ENCODE data around the gene SLC9A3.

The SLC9A3 gene

DNA sequence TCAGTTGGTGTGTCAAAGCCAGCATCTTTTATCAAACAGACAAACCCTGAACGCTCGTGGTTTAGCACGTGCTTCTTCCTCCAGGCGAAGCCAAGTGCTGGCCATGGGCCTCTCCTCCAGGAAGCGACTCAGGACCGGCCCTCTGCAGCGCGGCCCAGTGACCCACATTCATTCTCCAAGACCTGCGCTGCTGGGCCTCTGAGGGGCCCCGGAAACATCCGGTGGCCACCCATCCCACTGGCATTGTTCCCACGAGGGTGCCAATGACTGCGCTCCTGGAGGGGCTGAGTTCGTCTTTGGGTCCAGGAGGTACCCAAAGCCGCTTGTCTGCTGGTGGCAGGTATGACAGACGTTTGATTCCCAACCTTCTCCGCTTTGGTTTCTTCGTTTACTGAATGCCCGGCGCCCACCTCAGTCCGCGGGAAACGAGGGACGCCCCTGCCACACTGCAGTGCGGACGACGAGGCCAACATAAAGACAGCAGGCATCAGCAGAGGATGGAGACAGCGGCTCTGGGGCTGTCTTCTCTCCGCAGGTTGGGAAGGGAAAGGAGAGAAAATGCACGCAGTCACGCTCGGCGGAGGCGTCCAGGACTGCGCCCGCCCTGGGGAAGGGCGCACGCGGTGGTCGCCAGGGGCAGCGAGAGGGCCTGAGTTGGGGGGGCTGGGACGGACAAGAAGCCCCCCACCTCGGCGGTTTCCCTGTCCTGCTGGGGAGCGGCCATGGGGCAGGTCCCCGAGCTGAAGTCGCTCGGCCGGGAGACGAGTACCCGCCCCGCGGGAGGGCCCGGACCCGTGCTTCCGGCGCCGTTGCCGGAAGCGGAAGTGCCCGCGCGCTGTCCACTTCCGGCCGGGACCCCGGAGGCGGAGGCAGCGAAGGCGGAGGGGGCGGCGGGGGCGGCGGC lies 81.7 kb downstream of the SLC9A3 start, which contains the start of gene EXOC3:
Gene EXOC3 (plus strand): TSS at position 842 of the 904 bp plus-strand sequence. CDS start 3,030 bp downstream, outside the sequence.
- ATAC-seq: peak; percentile 95
- no peak for TF ChIP-seq PPARA (CRISPR knock-in tag; IDR thresholded peaks at IDR 0.05; ENCODE audit: borderline replicate concordance)
- no peak for TF ChIP-seq PATZ1 (CRISPR knock-in tag; IDR thresholded peaks at IDR 0.05; ENCODE audit: borderline replicate concordance)
- no peak for TF ChIP-seq ZNF8 (CRISPR knock-in tag; IDR thresholded peaks at IDR 0.05)
- no peak for TF ChIP-seq ZNF565 (CRISPR knock-in tag; conservative IDR thresholded peaks at IDR 0.05; ENCODE audit: low read depth)
- TF ChIP-seq CSDC2 (CRISPR knock-in tag; IDR thresholded peaks at IDR 0.05): no peak
- TF ChIP-seq, protein P1, sequence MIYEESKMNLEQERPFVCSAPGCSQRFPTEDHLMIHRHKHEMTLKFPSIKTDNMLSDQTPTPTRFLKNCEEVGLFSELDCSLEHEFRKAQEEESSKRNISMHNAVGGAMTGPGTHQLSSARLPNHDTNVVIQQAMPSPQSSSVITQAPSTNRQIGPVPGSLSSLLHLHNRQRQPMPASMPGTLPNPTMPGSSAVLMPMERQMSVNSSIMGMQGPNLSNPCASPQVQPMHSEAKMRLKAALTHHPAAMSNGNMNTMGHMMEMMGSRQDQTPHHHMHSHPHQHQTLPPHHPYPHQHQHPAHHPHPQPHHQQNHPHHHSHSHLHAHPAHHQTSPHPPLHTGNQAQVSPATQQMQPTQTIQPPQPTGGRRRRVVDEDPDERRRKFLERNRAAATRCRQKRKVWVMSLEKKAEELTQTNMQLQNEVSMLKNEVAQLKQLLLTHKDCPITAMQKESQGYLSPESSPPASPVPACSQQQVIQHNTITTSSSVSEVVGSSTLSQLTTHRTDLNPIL (CRISPR knock-in tag; IDR thresholded peaks at IDR 0.05; ENCODE audit: low read depth): no peak
- TF ChIP-seq GLIS3 (CRISPR knock-in tag; IDR thresholded peaks at IDR 0.05): no peak
- no peak for TF ChIP-seq TOX (CRISPR knock-in tag; IDR thresholded peaks at IDR 0.05; ENCODE audit: borderline replicate concordance)
- TF ChIP-seq ESRRG (CRISPR knock-in tag; IDR thresholded peaks at IDR 0.05): no peak
- TF ChIP-seq TCF4 (CRISPR knock-in tag; IDR thresholded peaks at IDR 0.05; ENCODE audit: borderline replicate concordance): no peak
- TF ChIP-seq ZFP30 (CRISPR knock-in tag; IDR thresholded peaks at IDR 0.05): no peak
- TF ChIP-seq RARB (CRISPR knock-in tag; IDR thresholded peaks at IDR 0.05): no peak

DNA sequence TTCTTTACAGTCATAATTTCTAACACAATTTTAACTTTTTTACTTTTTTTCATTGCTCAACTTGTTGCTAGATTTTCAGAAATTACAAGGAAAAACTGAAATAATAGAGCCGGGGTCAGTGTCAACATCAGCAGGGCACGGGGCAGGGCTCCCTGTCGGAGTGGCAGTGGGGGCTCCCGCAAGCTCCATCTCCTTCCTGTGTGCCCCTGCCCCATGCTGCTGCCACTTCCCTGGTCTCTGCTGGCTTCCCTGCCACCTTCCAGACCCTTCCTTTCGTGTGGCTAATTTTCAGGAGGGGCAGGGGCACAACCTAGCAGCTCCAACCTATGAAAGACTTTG lies 82.3 kb downstream of the SLC9A3 start:
- ATAC-seq: no peak
- no peak for TF ChIP-seq ISL1 (CRISPR knock-in tag; IDR thresholded peaks at IDR 0.05)
- TF ChIP-seq SNAI2 (CRISPR knock-in tag; IDR thresholded peaks at IDR 0.05): no peak
- TF ChIP-seq GLIS3 (CRISPR knock-in tag; IDR thresholded peaks at IDR 0.05): no peak
- no peak for TF ChIP-seq ZNF565 (CRISPR knock-in tag; conservative IDR thresholded peaks at IDR 0.05; ENCODE audit: low read depth)
- no peak for TF ChIP-seq BACH2 (CRISPR knock-in tag; IDR thresholded peaks at IDR 0.05; ENCODE audit: borderline replicate concordance)
- no peak for TF ChIP-seq ZC3H10 (CRISPR knock-in tag; IDR thresholded peaks at IDR 0.05)
- no peak for TF ChIP-seq PATZ1 (CRISPR knock-in tag; IDR thresholded peaks at IDR 0.05; ENCODE audit: borderline replicate concordance)
- no peak for TF ChIP-seq ZNF8 (CRISPR knock-in tag; IDR thresholded peaks at IDR 0.05)
- TF ChIP-seq RARB (CRISPR knock-in tag; IDR thresholded peaks at IDR 0.05): no peak
- no peak for TF ChIP-seq POU6F1 (CRISPR knock-in tag; IDR thresholded peaks at IDR 0.05; ENCODE audit: borderline replicate concordance, low read depth)
- TF ChIP-seq ARNTL (CRISPR knock-in tag; IDR thresholded peaks at IDR 0.05; ENCODE audit: borderline replicate concordance, low read depth): no peak
- no peak for TF ChIP-seq ZFP30 (CRISPR knock-in tag; IDR thresholded peaks at IDR 0.05)
- TF ChIP-seq PPARA (CRISPR knock-in tag; IDR thresholded peaks at IDR 0.05; ENCODE audit: borderline replicate concordance): no peak
- no peak for TF ChIP-seq CSRNP3 (CRISPR knock-in tag; IDR thresholded peaks at IDR 0.05)
- TF ChIP-seq, protein P1 (CRISPR knock-in tag; IDR thresholded peaks at IDR 0.05; ENCODE audit: low read depth): no peak
- TF ChIP-seq TSHZ2 (CRISPR knock-in tag; IDR thresholded peaks at IDR 0.05): no peak

All from SK-N-SH treated with all-trans-retinoic acid at 6 μM for 48 hours (cell line).